IMR-90 (cell line): Measurements from ENCODE around the gene DCUN1D3. TPM values are rescaled to one million over a fixed set of nuclear protein-coding genes. Genes with fewer than 3 reads are reported as not detected.

Experiments
- ATAC-seq: fragments of 200-7000 bp; cut with Tn5 transposase; 2 replicates; pipeline ENCODE4 v1.9.1; 2020; ENCODE audit warnings: low read depth, mild to moderate bottlenecking, moderate library complexity
- BruUV-seq: library from RNA; stranded (reverse); fragments of 400-500 nt; replicated peaks from 2 replicates; lab custom pipeline; 2021; lab: Mats Ljungman, UMichigan
- CTCF ChIA-PET: fragments of 300-600 bp; formaldehyde crosslinking; extraction: SDS; loops from one replicate; lab custom pipeline; 2021; ENCODE audit warnings: antibody characterized with exemption; lab: Yijun Ruan, JAX
- POLR2A ChIA-PET: fragments of 300-600 bp; sonication (Branson Sonifier 250); formaldehyde crosslinking; loops from one replicate; lab custom pipeline; 2022; ENCODE audit warnings: antibody characterized with exemption; ENCODE audit not compliant: unreplicated experiment; lab: Charles Lee
- DNase-seq: peaks from one replicate; pipeline ENCODE4 v3.0.0; 2013
- H2AFZ ChIP-seq: replicated peaks from 2 replicates; pipeline ENCODE3; 2013; ENCODE audit warnings: low read length, mild to moderate bottlenecking; ENCODE audit not compliant: poor library complexity
- H2AK5ac ChIP-seq: 2 replicates; pipeline ENCODE4 v1.6.1; 2013; ENCODE audit warnings: low read depth, low read length, inconsistent platforms
- H2AK9ac ChIP-seq: replicated peaks from 2 replicates; pipeline ENCODE3; 2013; ENCODE audit warnings: mild to moderate bottlenecking, low read depth, low read length, moderate library complexity; ENCODE audit not compliant: poor library complexity
- H2BK120ac ChIP-seq: 2 replicates; pipeline ENCODE4 v1.6.1; 2013; ENCODE audit warnings: low read depth, low read length, inconsistent platforms
- H2BK15ac ChIP-seq: 3 replicates; pipeline ENCODE4 v1.6.1; 2013; ENCODE audit warnings: low read depth, low read length, inconsistent platforms
- H2BK20ac ChIP-seq: 2 replicates; pipeline ENCODE4 v1.6.1; 2013; ENCODE audit warnings: low read depth, mild to moderate bottlenecking, inconsistent platforms, low read length, moderate library complexity
- H2BK5ac ChIP-seq: 2 replicates; pipeline ENCODE4 v1.6.1; 2013; ENCODE audit warnings: mild to moderate bottlenecking, low read depth, low read length, inconsistent platforms; ENCODE audit not compliant: poor library complexity, severe bottlenecking
- H3K14ac ChIP-seq: replicated peaks from 2 replicates; pipeline ENCODE4 v1.6.1; 2013; ENCODE audit warnings: low read depth, low read length, inconsistent platforms
- H3K18ac ChIP-seq: 2 replicates; pipeline ENCODE4 v1.6.1; 2013; ENCODE audit warnings: low read depth, low read length, control low read depth
- H3K23ac ChIP-seq: 2 replicates; pipeline ENCODE4 v1.6.1; 2013; ENCODE audit warnings: low read depth, low read length, inconsistent platforms
- H3K27ac ChIP-seq: 2 replicates; pipeline ENCODE4 v1.5.1; 2013; ENCODE audit warnings: mild to moderate bottlenecking, control low read depth, low read length; ENCODE audit not compliant: insufficient read depth
- H3K27me3 ChIP-seq: 2 replicates; pipeline ENCODE4 v1.6.1; 2013; ENCODE audit warnings: low read length; ENCODE audit not compliant: control insufficient read depth, insufficient read depth
- H3K36me3 ChIP-seq: 2 replicates; pipeline ENCODE4 v1.6.1; 2013; ENCODE audit warnings: low read length, mixed read lengths; ENCODE audit not compliant: control insufficient read depth, insufficient read depth
- H3K4ac ChIP-seq: 2 replicates; pipeline ENCODE4 v1.6.1; 2013; ENCODE audit warnings: low read depth, low read length, inconsistent platforms
- H3K4me1 ChIP-seq: 2 replicates; pipeline ENCODE4 v1.6.1; 2013; ENCODE audit warnings: low read length, mixed read lengths; ENCODE audit not compliant: control insufficient read depth, insufficient read depth
- H3K4me2 ChIP-seq: 2 replicates; pipeline ENCODE4 v1.6.1; 2013; ENCODE audit warnings: low read depth, mild to moderate bottlenecking, control low read depth, low read length, moderate library complexity
- H3K4me3 ChIP-seq: 2 replicates; pipeline ENCODE4 v1.5.1; 2013; ENCODE audit warnings: low read depth, mild to moderate bottlenecking, control low read depth, low read length, moderate library complexity; ENCODE audit not compliant: insufficient read depth
- H3K56ac ChIP-seq: 2 replicates; pipeline ENCODE4 v1.6.1; 2013; ENCODE audit warnings: low read length, inconsistent platforms; ENCODE audit not compliant: insufficient read depth; ENCODE audit errors: extremely low read depth
- H3K79me1 ChIP-seq, 2 experiments: 2 replicates each; pipeline ENCODE4 v1.6.1; 2013; ENCODE audit warnings: low read length in 2 of 2, inconsistent platforms in 1 of 2, low read depth in 1 of 2
- H3K9ac ChIP-seq: 2 replicates; pipeline ENCODE4 v1.6.1; 2013; ENCODE audit warnings: low read depth, low read length, control low read depth
- H3K9me1 ChIP-seq: 2 replicates; pipeline ENCODE4 v1.6.1; 2013; ENCODE audit warnings: low read length, inconsistent platforms; ENCODE audit not compliant: insufficient read depth
- H3K9me3 ChIP-seq: 2 replicates; pipeline ENCODE4 v1.6.1; 2013; ENCODE audit warnings: low read length; ENCODE audit not compliant: control insufficient read depth, insufficient read depth
- H4K20me1 ChIP-seq: 2 replicates; pipeline ENCODE4 v1.6.1; 2013; ENCODE audit warnings: low read length, inconsistent platforms; ENCODE audit not compliant: insufficient read depth
- H4K5ac ChIP-seq: 2 replicates; pipeline ENCODE4 v1.6.1; 2013; ENCODE audit warnings: mild to moderate bottlenecking, low read depth, low read length, control low read depth
- H4K8ac ChIP-seq, 2 experiments: 2 replicates each; pipeline ENCODE4 v1.6.1; 2013; ENCODE audit warnings: low read depth in 2 of 2, low read length in 2 of 2, control low read depth in 1 of 2, inconsistent platforms in 1 of 2
- H4K91ac ChIP-seq: 2 replicates; pipeline ENCODE4 v1.6.1; 2013; ENCODE audit warnings: low read depth, low read length, inconsistent platforms; ENCODE audit not compliant: insufficient read depth
- CEBPB ChIP-seq: IDR thresholded peaks from 2 replicates; pipeline ENCODE4 v1.6.1; 2012; ENCODE audit warnings: low read depth, low read length, improper control_type of control experiment
- CHD1 ChIP-seq: IDR thresholded peaks from 2 replicates; pipeline ENCODE4 v1.6.1; 2012; ENCODE audit warnings: low read depth, low read length, improper control_type of control experiment
- FOS ChIP-seq: fragments of 150-350 bp; IDR thresholded peaks from 2 replicates; pipeline ENCODE4 v1.6.1; 2016; ENCODE audit warnings: low read depth, low read length
- MAFK ChIP-seq: IDR thresholded peaks from 2 replicates; pipeline ENCODE4 v1.6.1; 2012; ENCODE audit warnings: low read depth, low read length, improper control_type of control experiment
- WGBS, 2 experiments: methylation state at CpG; one replicate each; pipeline versions ENCODE4 v1.1.5 to v1.1.7; 2013; ENCODE audit warnings: missing lambda C conversion rate in 2 of 2; ENCODE audit not compliant: insufficient read length in 1 of 2; ENCODE audit errors: extremely low coverage in 2 of 2; 5-methylcytosine and 5-hydroxymethylcytosine counted together
- dilution Hi-C: fragments of 300-500 bp; cut with HindIII; formaldehyde crosslinking; loops from one replicate; pipeline ENCODE4 v1.14.3; 2018; ENCODE audit warnings: low sequenced_read_pairs; ENCODE audit not compliant: unreplicated experiment
- in situ Hi-C: fragments of 300-500 bp; cut with MboI; formaldehyde crosslinking; loops from 3 replicates; pipeline ENCODE4 v1.14.3; 2019; ENCODE audit warnings: low sequenced_read_pairs, inconsistent platforms, mixed read lengths
- intact Hi-C: fragments of 100-400 bp; cut with micrococcal nuclease; formaldehyde crosslinking; loops from 2 replicates; pipeline ENCODE4 v1.10.0; 2022
- polyA plus RNA-seq, 3 experiments: library from polyadenylated mRNA; depleted of rRNA; stranded (reverse); fragments of >200 nt; gene quantifications; 2 replicates each; pipeline ENCODE4 v1.2.3, GENCODE V29; 2012; ENCODE audit warnings: low replicate concordance in 1 of 3
- total RNA-seq: library from RNA; depleted of rRNA; stranded (reverse); fragments of >200 nt; gene quantifications from 2 replicates; pipeline ENCODE4 v1.2.3, GENCODE V29; 2012

The DCUN1D3 gene
- total and polyA plus RNA-seq, 2 of the 4 experiments (the other 2 are of a cell fraction): 8.1 to 42.3 TPM

GRCh38 chr16:20910781-20911321 is 10.7 kb upstream of the DCUN1D3 start:
- Histone ChIP-seq H3K56ac (peak overlapping the region; percentile 71; the same call in 1 of the 2 replicates), H3K4ac (peak overlapping the region; percentile 83; the same call in 1 of the 2 replicates), H2AK5ac (peak overlapping the region; percentile 55; the same call in 1 of the 2 replicates), H3K9me1 (peaks cover 24% of the 10 kb centered on the region), H2AFZ (no peak overlapping the region), H3K27me3 (no peaks in the 10 kb centered on the region), H3K27ac (peak overlapping the region; percentile 57), H3K18ac (peak overlapping the region; percentile 29; the same call in 1 of the 2 replicates), H3K14ac (peak overlapping the region; percentile 56; the same call in 1 of the 2 replicates), H2AK9ac (no peak overlapping the region), H4K91ac (peak overlapping the region; percentile 68), H3K9me3 (no peaks in the 10 kb centered on the region), H4K8ac (peak overlapping the region; percentile 53 to 72; a peak in 3 of 4 replicates), H4K20me1 (no peaks in the 10 kb centered on the region), H3K4me2 (peak overlapping the region; percentile 0; the same call in 1 of the 2 replicates), H2BK20ac (peak overlapping the region; percentile 86), H2BK120ac (peak overlapping the region; percentile 88), H2BK15ac (peak overlapping the region; percentile 67; the same call in 2 of the 3 replicates), H3K79me1 (peaks cover 10 to 43% of the 10 kb centered on the region in 2 experiments), H3K4me1 (peaks cover 24% of the 10 kb centered on the region), H3K9ac (no peak overlapping the region; the same call in 1 of the 2 replicates), H3K36me3 (no peaks in the 10 kb centered on the region), H2BK5ac (peak overlapping the region; percentile 93), H3K23ac (peak overlapping the region; percentile 72; the same call in 1 of the 2 replicates), H3K4me3 (no peak overlapping the region), H4K5ac (peak overlapping the region; percentile 9; the same call in 1 of the 2 replicates)
- in situ Hi-C loops (no loop called here), dilution Hi-C loops (no loop called here), intact Hi-C loops (no loop called here)
- no CpG with 5 or more reads among the region's 2 CpGs for WGBS, 2 experiments
- peak; percentile 13 for ATAC-seq
- ChIA-PET POLR2A (no interaction called here), CTCF (no interaction called here)
- BruUV-seq: no TSS peak
- DNase-seq: peak; percentile 92
- no peak for TF ChIP-seq CHD1
- peak; percentile 99 for TF ChIP-seq CEBPB
- TF ChIP-seq MAFK: no peak; the same call in 1 of the 2 replicates
- 0 out of 2 replicates have a peak, but pooled peaks have one; percentile 48 for TF ChIP-seq FOS
